ENCODE data around the gene NLGN1.

GRCh38 chr3:173936316-173936715, 538.8 kb downstream of the NLGN1 start:
- TF ChIP-seq CTCF (IDR thresholded peaks at IDR 0.05; ENCODE audit: low read depth, low read length) (no peak), POLR2A (IDR thresholded peaks at IDR 0.05; ENCODE audit: extremely low read depth, insufficient read length) (no peak)

Data from NB4 (cell line).